Neutrophil (primary cell): ENCODE data around the gene SND1.
A peak's percentile ranks its signal among the peaks of the same experiment; 100 is the strongest.
"Not testable (repeated sequence)": the region's sequence is repeated elsewhere in the genome, so short reads cannot be mapped to it uniquely, and the experiment has no call there.

Experiments used
- H3K27ac ChIP-seq: fragments of 200-600 bp; sonication (generic); 2 replicates; pipeline ENCODE4 v1.5.1; 2016; ENCODE audit warnings: mild to moderate bottlenecking, moderate library complexity
- H3K27me3 ChIP-seq: fragments of 200-600 bp; sonication (generic); 2 replicates; pipeline ENCODE4 v1.6.0; 2016; ENCODE audit warnings: mild to moderate bottlenecking
- H3K36me3 ChIP-seq: fragments of 200-600 bp; sonication (generic); 2 replicates; pipeline ENCODE4 v1.5.1; 2017
- H3K4me1 ChIP-seq, 2 experiments: fragments of 200-600 bp in 1 of 2; sonication (generic) in 1 of 2; 1 replicate in 1 of 2; 2 replicates in 1 of 2; pipeline versions ENCODE4 v1.5.1 to v1.6.1; 2013 to 2016; ENCODE audit warnings: low read depth in 1 of 2, low read length in 1 of 2, mild to moderate bottlenecking in 1 of 2, moderate library complexity in 1 of 2; ENCODE audit not compliant: control insufficient read depth in 1 of 2, insufficient read depth in 1 of 2
- H3K4me3 ChIP-seq, 2 experiments: fragments of 200-600 bp in 1 of 2; sonication (generic) in 1 of 2; 1 replicate in 1 of 2; 2 replicates in 1 of 2; pipeline ENCODE4 v1.5.1; 2013 to 2016; ENCODE audit warnings: low read depth in 1 of 2, low read length in 1 of 2, mild to moderate bottlenecking in 1 of 2, moderate library complexity in 1 of 2
- H3K9me3 ChIP-seq: fragments of 200-600 bp; sonication (generic); 2 replicates; pipeline ENCODE4 v1.5.1; 2016
- CTCF ChIP-seq: fragments of 200-600 bp; sonication (generic); IDR thresholded peaks from 2 replicates; pipeline ENCODE4 v1.5.1; 2016; ENCODE audit warnings: antibody characterized with exemption

SND1 gene

DNA sequence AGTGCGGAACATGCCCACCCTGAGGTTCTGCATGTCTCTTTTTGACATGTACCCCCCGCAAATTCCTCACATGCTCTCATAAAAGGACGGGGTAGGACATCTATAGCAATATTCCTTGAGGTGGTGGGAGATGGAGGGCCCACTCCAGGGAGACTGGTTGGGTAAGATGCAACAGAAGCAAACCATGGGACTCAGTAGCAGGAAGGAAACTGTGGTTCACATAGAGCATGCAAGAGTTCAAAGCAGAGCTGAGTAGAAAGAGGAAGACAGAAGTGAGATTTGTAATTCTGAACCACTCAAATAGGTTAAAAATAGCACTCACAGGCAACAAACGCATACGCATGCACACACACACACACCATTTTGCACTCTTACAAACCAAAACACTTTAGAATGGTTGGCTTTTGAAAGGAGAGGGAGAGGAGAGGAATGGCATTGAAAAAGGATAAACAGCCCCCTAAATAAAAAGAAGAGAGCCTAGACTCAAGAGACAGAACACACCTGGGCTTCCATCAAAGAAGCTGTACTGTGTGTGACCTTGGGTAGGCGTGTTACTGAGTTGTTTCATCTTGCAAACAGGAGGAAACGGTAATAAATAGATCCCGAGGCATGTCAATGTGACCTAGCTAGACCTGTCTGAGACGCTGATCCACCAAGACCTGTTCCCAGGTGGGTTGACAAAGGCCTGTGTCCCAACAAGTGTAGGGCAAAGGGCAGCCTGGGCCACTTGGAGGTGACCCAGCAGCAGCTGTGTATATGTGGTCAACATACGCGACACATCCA is 456.8 kb downstream of the SND1 start:
- Histone ChIP-seq H3K27me3 (peaks cover 36% of the 10 kb centered on the region), H3K4me3 (peak overlapping the region; percentile 1 to 52), H3K9me3 (no peaks in the 10 kb centered on the region), H3K36me3 (no peaks in the 10 kb centered on the region), H3K4me1 (peaks cover 46 to 71% of the 10 kb centered on the region in 2 experiments), H3K27ac (peak overlapping the region; percentile 84)
- TF ChIP-seq CTCF: no peak

DNA sequence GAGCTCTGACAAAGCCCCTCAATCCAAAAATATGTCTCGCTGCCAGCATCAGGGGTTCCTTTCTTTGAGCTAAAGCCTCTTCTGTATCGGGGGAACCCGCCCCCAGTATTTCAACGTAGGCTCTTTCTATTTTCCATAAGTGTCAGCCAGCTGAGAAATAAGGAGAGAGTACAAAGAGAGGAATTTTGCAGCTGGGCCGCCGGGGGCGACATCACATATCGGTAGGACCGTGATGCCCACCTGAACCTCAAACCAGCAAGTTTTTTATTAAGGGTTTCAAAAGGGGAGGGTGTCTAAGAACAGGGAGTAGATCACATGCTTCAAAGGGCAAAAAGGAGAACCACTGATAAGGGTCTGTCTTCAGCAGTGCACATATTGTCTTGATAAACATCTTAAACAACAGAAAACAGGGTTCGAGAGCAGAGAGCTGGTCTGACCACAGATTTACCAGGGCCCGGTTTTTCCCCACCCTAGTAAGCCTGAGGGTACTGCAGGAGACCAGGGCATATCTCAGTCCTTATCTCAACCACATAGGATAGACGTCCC is 457.5 kb downstream of the SND1 start:
- H3K9me3 ChIP-seq, H3K36me3 ChIP-seq: not testable (repeated sequence)
- Histone ChIP-seq H3K27ac (peak overlapping the region; percentile 84), H3K4me1 (peaks cover 39 to 64% of the 10 kb centered on the region in 2 experiments), H3K4me3 (peak overlapping the region in 1 of 2 experiments; percentile 52), H3K27me3 (peaks cover 36% of the 10 kb centered on the region)

DNA sequence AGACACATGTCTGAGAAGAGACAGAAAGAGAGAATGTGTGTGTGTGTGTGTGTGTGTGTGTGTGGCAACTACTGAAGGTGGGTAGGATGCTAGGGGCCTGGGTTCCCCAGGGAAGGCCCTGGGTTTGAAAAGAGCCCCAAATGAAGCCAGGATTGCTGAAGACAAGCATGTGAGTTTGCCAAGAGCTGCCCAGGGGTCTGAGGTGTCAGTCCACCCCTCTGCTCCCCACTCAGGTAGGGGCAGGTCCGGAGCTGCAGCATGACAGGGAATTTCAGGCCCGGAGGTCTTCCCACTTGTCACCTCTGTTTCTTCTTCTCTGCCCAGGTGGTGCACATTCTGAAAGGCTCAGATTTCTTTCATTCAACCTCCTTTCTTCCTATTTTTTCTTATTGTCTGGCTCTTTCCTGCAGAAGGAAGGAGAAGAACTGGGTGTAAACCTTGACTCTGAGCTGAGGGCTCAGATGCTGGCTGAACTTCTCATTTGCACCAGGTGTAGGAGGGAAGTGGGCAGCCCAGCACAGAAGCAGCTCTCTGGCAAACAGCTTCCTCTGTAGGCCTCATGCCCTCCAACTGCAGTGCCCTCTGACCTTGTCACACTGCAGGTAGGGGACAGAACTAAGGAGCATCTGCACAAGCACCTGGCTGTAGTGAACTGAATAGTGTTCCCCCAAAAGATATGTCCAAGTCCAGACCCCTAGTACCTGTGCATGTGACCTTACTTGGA is 458.8 kb downstream of the SND1 start:
- H3K36me3 ChIP-seq: no peaks in the 10 kb centered on the region
- H3K27me3 ChIP-seq: peaks cover 31% of the 10 kb centered on the region
- TF ChIP-seq CTCF: no peak
- H3K4me1 ChIP-seq: peaks cover 38 to 62% of the 10 kb centered on the region in 2 experiments
- H3K27ac ChIP-seq: peak overlapping the region; percentile 64
- H3K9me3 ChIP-seq: no peaks in the 10 kb centered on the region
- no peak overlapping the region for H3K4me3 ChIP-seq

DNA sequence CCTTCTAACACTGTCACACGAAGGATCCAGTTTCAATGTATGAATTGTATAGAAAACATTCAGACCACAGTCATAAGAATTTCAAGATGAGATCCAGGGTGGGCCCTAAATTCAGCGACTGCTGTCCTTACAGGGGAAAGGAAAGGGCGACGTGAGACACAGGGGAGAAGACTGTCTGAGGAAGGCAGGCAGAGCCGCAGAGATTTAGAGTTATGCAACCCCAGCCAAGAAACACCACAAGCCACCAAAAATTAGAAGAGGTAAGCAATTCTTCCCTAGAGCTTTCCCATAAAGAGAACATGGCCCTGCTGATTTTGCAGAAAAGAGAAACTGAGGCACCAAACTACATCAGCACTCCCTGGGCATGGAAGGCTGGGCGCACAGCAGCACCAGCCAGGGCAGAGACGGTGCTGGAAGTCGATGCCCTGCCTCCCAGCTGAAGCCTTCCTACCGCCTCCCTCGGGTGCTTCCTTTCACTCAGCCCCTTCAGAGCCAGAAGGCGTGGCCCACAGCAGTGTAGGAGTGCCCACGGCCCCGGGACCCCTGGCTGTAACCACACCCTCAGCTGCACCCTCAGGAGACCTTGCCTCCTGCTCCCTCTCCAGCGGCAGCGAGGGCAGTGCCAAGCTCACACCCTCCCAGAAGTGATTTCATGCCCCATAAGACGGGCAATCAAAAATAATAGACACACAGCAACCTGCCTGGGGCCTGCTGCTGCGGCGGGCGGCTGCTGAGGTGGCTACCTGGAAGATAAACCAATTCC is 460.2 kb downstream of the SND1 start:
- no peak overlapping the region for H3K4me3 ChIP-seq
- H3K9me3 ChIP-seq: no peaks in the 10 kb centered on the region
- no peaks in the 10 kb centered on the region for H3K36me3 ChIP-seq
- H3K27me3 ChIP-seq: peaks cover 26% of the 10 kb centered on the region
- peaks cover 38 to 55% of the 10 kb centered on the region in 2 experiments for H3K4me1 ChIP-seq
- no peak for TF ChIP-seq CTCF
- no peak overlapping the region for H3K27ac ChIP-seq

DNA sequence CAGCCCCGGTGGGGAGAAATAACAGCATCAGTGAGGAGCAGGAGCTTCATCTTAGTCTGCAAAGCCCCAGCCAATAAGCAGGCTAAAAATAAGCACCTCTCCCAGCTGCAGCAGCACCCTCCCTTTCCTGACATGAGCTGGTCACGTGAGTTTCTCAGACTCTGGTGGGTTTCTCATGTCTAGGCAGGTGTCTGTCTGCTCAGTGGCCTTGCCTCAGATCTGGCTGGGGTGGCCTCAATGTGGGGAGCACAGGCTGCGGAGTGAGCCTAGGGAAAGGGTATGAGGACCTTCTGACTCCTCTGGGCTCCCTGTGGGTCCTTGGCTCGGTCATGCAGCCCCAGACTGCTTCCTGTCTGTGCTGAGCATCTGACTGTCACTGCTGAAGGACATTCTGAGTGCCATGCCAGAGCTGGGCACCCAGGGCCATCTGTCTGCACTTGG is 460.8 kb downstream of the SND1 start:
- no peak overlapping the region for H3K4me3 ChIP-seq
- H3K36me3 ChIP-seq: no peaks in the 10 kb centered on the region
- H3K9me3 ChIP-seq: no peaks in the 10 kb centered on the region
- no peak overlapping the region for H3K27ac ChIP-seq
- peaks cover 26% of the 10 kb centered on the region for H3K27me3 ChIP-seq
- H3K4me1 ChIP-seq: peaks cover 38 to 49% of the 10 kb centered on the region in 2 experiments
- no peak for TF ChIP-seq CTCF
